GM18873 (cell line): Measurements from ENCODE around the gene ATIC.

Experiments
- ATAC-seq: cut with Tn5 transposase; IDR thresholded peaks from one replicate; pipeline ENCODE4 v1.9.1; 2021; ENCODE audit warnings: mild to moderate bottlenecking, moderate library complexity, moderate number of reproducible peaks; ENCODE audit not compliant: unreplicated experiment, low FRiP score

ATIC gene

DNA sequence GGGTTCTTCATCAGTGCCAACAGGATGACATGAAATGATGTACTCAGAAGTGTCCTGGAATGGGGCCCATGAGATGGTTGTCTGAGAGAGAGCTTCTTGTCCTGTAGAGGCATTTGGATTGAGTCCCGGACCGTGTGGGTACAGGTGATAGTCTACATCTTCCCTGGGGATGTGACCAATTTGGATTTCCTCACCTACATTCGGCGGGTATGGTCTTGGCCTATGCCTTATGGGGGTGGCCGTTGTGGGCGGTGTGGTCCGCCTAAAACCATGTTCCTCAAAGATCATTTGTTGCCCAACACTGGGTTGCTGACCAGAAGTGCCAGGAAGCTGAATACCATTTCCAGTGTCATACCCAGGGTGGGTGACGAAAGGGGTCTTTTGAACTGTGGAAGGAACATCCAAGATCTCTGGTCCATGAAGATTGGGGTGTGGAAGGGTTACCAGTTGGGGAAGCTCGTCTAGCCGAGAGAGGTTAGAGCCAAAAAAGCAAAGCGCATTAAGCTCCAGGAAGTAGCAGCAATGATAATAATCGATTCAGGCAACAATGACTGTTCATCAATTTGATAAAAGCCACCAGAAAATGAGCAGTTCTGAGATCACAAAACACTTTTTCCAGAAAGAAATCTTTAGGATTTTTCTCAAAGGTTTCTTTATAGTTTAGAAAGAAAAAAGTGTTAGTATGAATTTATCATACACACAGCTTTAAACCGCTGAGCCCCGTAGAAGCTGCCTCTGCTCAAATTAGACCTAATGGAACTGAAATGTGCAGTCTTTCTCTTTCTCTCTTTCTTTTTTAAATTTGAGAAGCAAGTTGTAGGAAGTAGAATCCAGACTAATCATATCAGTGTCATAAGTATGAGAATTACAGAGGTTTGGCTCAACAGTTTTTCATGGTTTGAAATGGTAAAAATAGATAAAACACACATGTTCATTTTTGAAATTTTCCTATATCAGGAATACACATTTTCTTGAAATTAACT, 60.3 kb downstream of the ATIC start:
- no peak for ATAC-seq

DNA sequence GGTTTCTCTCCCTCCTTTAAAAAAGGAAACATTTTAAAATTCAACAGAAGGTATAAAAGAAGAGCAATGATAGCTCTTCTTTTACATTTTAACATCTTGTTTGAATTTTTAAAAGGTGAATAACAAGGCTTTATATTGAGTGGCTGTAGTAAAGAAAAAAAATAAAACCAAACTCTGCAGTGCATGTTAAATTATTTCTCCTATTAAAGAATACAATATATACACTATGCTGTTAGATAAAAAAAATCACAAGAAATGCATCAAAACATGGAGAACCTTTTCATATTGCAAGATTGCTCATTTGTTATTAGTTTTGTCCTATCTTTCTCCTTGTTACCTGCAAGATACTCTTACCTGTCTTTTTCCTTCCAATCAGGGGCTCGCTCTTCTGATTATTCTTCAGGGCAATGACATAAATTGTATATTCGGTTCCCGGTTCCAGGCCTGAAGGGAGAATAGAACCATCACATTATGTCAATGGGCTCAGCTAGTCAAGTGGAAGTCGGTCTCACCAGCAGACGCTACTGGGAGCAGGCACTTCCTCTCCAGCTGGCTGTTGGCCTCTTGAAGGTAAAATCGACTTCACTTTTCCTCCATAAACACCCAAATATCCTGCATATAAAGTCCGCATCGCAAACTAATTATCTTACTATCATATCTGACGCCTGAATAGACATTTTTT, 61.2 kb downstream of the ATIC start:
- ATAC-seq: no peak

DNA sequence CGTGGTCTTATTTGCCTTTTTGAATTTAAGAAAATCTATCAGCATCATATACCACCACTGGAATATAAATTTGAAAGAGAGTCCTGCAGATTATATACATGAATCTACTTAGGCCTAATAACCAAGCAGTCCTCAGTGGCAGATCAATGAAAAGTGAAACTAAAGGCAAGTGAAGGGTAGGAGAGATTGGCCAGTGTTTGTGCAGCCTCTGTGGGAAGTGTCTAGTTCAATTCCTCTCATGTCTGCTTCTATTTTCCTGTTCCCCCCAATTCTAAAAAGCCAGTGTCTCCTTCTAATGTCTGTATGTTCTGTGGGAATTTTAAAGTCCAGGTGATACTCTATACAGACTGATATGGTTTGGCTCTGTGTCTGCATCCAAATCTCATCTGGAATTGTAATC, 62.1 kb downstream of the ATIC start:
- no peak for ATAC-seq

DNA sequence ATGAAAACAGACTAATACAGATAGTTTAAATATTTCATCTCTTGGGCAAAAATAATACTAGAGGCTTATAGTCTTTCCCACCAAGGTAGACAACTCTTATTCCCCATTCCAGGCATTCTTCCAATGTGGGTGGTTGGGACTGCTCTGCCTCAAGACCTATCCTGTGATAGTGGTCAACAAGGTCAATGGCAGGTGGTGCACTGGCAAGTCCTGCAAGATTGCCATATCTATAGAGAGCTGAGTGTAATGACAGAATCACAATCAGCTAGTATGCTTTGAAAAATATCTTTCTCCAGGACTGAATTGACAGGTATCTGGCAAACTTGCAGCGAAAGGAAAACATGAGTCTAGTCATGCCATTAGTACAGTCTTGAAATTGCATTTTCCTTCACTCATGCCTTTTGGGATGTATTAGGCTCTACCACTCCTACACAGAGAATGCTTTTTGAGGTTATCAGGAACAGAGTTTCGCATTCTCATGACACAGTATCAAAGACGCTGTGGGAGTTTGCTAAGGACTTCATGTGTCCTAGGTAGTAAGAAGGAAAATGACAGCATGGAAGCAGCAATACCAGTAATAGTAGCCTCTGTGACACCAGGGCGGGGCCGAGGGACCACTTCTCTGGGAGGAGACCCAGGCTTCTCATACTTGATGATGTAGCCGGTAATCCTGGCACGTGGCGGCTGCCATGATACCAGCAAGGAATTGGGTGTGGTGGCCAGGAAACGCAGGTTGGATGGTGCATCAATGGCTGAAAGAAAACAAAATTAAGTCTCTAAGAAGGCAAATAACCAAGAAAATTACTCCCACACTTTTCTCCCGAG, 63.0 kb downstream of the ATIC start:
- ATAC-seq: no peak

DNA sequence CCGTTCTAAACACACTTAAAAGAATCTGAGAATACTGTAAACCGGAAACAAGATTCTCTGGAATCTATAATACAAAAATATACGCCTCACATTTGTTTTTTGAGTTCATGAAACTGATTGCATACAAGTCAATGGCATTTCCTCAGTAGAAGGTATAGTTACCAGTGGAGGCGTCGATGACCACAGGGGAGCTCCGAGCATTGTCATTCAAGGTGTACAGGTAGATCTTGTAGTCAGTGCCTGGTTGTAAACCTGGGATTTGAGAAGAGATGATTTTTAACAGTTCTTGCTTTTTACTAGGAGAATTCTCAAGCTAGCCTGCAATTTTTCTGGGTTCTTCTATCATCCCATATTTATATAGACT, 63.6 kb downstream of the ATIC start:
- ATAC-seq: no peak

DNA sequence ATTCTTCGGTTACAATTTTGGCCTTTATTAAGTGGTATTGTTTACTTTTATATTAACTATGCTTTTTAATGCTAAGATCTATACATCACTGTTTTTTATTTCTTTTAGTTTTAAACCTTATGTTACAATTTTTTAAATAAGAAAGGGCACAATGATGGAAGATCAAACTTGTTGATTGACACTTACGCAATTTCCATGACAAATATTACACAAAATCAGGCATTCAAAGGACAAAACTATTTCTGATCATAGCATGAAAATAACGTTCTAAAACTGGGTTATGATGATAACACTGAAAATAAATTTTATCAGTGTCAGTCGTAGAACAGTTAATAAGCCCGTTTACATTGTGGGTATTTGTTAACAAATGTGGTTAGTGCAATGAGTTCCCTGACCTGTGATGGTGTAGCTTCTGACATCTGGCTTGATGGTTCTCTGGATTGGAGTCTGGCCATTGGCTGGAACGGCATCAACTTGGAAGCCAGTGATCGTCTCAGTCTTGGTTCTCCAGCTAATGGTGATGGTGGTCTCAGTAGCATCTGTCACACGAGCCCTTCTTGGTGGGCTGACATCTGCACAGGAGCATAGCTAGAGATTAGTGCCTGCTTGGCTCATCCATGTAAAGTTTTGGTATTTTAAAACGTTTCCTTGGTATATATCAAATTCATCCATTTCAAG, 64.4 kb downstream of the ATIC start:
- no peak for ATAC-seq

DNA sequence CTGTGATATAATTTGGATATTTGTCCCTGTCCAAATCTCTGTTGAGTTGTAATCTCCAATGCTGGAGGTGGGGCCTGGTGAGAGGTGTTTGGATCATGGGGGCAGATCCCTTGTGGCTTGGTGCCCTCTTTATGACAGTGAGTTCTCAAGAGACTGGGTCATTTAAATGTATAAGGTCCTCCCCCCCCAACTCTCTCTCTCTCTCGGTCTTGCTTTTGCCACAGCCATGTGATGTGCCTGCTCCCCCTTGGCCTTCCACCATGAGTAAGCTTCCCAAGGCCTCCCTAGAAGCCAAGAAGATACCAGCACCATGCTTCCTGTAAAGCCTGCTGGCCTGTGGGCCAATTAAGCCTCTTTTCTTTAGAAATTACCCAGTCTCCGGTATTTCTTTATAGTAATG, 65.4 kb downstream of the ATIC start:
- ATAC-seq: no peak

DNA sequence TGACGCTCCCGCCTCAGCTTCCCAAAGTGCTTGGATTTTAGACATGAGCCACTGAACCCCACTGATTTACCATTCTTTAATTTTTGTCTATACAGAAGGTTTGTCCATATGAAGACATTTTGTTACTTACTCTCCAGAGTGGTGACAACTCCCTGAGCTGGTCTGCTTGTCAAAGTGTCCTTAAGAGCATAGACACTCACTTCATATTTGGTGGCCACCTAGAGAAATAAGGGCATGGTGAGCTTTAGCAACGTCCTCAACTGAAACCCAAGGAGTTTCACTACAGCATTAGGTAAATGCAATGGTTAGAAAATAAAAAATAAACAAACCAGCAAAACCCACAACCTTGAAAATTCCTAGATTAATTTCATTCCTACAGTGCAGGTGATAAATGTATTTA, 66.2 kb downstream of the ATIC start:
- no peak for ATAC-seq

DNA sequence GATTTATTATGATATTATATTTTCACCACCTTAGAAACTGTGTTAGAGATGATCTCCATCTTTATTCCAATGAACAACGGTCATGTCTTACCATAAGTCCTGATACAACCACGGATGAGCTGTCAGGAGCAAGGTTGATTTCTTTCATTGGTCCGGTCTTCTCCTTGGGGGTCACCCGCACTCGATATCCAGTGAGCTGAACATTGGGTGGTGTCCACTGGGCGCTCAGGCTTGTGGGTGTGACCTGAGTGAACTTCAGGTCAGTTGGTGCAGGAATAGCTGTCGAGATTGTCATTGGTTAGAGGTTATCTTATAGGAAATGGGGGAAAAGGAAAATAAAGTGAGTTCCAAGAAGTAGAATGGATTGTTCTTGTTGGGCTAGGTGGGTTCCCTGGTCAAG, 67.2 kb downstream of the ATIC start:
- ATAC-seq: no peak

DNA sequence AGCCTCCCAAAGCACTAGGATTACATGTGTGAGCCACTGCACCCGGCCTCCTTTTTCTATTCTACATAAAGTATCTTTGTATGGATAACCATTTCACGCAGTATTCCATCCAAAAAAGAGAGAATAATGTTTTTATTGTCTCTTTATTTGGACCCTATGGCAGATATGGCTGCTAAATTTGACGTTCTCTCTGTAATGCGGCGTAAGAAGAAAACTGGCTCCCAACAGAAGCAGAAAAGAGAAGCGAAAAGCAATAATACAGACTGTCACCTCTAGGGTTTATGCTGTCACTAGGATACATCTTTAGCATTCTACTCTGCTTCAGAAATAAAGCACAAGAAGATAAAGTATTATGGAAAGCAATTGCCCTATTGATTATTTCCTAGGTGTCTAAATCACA, 68.1 kb downstream of the ATIC start:
- ATAC-seq: no peak

DNA sequence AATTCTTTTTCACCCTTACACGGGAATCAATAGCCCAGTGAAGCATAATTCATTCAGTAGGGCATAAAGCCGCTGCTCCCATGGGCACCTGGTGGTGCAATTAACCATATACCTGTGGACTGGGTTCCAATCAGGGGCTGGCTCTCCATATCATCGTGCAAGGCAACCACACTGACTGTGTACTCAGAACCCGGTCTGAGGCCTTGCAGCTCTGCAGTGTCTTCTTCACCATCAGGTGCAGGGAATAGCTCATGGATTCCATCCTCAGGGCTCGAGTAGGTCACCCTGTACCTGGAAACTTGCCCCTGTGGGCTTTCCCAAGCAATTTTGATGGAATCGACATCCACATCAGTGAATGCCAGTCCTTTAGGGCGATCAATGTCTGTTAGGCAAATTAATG, 68.8 kb downstream of the ATIC start:
- ATAC-seq: no peak

DNA sequence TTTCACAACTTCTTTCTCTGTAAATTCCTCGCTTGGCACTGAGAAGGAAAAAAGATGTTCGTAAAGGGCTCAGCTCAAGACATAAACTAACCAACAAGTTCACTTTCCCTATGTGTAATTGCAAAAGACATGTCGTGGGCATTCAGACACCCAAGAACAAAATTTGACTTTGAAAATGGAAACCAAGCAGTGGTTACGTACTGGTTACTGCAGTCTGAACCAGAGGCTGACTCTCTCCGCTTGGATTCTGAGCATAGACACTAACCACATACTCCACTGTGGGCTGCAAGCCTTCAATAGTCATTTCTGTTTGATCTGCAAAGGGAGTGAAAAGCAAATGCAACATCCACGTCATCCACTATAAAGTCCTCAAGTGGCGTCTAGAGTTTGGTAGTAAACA, 70.2 kb downstream of the ATIC start:
- no peak for ATAC-seq

DNA sequence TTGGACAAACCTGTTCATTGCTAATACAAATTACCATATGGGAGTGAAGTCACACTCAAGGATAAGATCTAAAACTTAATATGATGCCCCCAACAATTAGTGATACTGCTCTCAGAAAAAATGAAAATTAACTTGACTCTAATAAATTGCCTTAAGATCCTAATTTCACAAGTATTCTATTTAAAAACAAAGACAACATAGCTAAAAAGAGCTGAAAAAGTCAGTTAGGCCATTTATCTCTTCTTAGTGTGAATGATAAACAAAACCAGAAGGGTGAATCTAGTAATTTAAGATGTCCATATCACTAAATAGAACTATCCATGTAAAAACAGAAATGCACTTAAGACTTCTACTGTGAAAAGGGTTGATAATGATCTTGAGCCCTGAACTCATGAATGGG, 70.6 kb downstream of the ATIC start:
- no peak for ATAC-seq

DNA sequence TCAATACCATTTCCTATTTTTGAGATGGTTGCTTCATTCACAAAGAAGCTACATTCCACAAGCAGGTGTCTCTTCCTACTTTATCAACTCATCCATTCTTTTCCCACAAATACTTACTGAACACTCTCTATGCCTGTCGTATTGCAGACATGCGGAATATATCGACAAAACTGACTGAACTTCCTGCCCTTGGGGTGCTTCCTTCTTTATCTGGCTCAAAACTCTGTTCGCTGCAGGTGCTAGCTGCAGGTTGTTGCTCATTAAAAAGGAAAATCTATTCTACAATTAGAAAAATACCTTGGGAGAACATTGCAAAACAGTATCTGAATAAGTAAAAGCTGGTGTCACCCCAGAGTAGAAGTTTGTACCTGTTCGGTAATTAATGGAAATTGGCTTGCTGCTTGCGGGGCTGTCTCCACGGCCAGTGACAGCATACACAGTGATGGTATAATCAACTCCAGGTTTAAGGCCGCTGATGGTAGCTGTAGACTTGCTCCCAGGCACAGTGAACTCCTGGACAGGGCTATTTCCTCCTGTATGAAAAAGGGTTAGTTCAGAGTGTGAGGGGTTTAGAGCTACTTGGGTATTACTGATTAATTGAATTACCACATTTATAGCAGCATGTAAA, 71.9 kb downstream of the ATIC start:
- no peak for ATAC-seq

DNA sequence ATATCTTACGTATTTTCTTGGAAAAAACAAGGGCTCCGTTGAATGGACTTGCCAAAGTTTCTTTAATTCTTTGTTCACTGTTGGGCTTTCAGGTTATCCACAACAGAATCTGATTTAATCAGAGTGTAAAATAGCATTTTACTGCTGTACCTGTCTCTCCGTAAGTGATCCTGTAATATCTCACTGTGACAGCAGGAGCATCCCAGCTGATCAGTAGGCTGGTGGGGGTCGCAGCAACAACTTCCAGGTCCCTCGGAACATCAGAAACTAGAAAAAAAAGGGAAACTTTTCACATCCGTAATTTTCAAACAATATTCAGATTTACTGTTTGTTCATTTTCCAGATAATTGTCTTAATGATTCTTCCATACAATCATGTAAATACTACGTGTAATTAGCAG, 72.9 kb downstream of the ATIC start:
- no peak for ATAC-seq

DNA sequence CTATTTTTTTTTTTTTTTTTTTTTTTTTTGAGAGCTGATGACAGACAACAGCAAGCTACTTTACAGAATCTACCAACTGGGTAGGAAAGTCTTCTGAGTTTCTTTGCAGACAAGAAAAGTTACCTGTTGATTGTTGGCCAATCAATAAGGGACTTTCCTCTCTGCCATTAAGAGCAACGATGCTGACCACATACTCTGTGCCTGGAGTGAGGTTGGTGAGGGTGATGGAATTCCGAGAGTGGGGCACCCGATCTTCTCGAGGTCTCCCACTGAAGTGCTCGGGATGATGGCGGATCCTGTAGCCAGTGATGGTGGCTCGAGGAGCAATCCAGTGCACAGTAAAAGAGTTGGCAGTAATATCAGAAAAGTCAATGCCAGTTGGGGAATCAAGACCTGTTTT, 74.7 kb downstream of the ATIC start:
- no peak for ATAC-seq

DNA sequence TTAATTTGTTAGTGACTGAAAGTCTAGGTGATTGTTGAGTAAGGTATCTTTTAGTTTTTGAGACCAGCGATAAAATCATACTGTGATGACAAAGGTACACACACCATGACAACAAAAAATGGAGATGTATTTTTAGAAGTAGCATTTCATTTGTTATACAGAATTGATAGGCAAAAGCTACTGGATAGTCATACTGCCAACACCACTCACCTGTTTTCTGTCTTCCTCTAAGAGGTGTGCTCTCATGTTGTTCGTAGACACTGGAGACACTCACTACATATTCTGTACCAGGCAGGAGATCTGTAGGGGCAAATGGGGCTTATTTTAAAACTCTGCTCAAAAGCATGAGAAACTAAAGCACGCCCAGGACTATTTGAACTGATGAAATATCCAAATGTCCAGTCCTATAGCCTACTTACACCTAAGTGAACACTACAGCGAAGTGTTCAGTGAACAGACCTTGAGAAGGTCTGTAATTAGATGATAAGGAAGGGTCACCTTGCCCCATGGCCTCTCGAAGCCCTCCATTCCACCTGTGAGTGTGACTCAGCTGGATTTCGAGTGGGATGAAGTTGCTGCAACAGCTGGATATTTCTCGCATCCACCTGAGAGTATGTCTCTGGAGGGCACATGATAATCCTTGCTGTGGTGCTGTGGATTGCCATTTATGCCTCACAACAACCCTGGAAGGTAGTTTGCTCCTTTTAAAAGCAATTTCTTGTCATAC, 76.3 kb downstream of the ATIC start:
- no peak for ATAC-seq

DNA sequence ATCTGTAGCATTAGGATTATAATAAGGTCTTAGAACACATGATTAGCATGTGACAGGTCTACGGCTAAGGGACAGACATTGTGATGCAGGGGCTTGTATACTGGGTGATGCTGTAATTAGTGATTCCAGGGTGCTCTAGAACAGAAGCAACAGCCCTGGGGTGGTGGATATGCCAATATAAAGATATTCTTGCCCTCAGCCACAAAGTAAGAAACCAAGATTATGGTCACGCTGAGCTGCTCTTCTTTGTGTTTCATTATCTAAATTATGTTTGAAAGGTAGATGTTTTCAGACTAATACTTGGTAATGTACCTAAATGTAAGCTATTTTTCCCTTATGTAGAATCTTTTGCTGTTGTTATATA, 78.7 kb downstream of the ATIC start:
- no peak for ATAC-seq

DNA sequence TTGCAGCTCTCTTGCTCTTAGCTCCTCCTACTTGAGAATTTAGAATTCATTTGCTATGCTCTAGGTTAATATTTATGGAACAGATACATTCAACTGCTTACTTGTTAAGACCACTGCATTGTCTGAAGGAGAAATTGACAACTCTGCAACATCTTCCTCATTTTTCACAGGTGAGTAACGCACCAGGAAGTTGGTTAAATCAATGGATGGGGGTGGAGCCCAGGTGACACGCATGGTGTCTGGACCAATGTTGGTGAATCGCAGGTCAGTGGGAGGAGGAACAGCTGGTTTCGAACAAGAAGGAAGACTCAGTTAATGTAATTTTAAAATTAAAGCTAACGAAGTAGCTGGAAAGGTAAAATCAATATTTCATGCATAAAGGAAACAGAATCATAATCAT, 79.7 kb downstream of the ATIC start:
- ATAC-seq: no peak

DNA sequence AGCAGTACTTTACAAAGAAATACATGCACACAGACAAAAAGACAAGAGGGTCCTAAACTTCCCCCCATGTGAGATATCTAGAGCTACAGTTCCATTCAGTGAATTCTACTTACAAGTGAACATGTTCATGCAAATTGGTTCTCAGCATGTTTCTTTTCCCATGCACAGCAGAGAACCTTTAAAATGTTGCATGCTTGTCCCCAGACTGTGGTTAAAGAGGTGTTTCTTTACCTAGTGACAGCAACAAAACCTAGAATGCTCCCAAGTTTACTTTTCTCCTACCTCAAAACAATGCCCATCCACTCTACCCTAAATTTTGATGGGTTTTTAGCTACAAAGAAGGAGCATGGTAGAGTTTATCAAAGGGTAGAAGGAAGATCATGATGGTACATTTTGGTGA, 80.3 kb downstream of the ATIC start:
- ATAC-seq: no peak
